Forelimb muscle (tissue), 1 donor: Measurements from ENCODE around the gene COX6A2. TPM values are rescaled to one million over a fixed set of nuclear protein-coding genes. Genes with fewer than 3 reads are reported as not detected.
"Not testable (repeated sequence)": the region's sequence is repeated elsewhere in the genome, so short reads cannot be mapped to it uniquely, and the experiment has no call there.

Experiments used
- DNase-seq: peaks from one replicate; pipeline ENCODE4 v3.0.0-alpha.2; 2013; ENCODE audit warnings: low read depth
- polyA plus RNA-seq: library from polyadenylated mRNA; unstranded; fragments of 120-200 nt; gene quantifications from one replicate; pipeline ENCODE4 v1.2.1, GENCODE V29; 2013; ENCODE audit not compliant: insufficient read length

Gene COX6A2
- polyA plus RNA-seq, 1 donor, result 334 TPM

DNA sequence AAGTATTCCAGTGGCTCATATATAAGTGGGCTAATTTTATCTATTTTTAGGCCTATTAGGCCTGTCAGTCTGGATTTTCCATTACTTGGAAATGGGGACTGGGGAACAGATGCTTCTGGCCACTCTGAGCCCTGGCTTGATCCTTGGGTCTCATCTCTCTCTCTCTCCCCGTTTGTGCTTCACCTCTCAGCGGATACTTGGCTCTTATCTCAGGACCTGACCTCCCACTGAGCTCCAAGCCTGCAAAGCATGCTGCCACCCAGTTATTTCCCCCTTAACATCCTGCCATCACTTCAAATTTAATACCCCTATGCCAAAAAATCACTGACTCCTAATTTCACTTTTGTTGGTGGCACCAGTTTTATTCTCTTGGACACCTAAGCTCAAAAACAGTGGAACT, 10.3 kb upstream of the COX6A2 start:
- DNase-seq, result no peak

DNA sequence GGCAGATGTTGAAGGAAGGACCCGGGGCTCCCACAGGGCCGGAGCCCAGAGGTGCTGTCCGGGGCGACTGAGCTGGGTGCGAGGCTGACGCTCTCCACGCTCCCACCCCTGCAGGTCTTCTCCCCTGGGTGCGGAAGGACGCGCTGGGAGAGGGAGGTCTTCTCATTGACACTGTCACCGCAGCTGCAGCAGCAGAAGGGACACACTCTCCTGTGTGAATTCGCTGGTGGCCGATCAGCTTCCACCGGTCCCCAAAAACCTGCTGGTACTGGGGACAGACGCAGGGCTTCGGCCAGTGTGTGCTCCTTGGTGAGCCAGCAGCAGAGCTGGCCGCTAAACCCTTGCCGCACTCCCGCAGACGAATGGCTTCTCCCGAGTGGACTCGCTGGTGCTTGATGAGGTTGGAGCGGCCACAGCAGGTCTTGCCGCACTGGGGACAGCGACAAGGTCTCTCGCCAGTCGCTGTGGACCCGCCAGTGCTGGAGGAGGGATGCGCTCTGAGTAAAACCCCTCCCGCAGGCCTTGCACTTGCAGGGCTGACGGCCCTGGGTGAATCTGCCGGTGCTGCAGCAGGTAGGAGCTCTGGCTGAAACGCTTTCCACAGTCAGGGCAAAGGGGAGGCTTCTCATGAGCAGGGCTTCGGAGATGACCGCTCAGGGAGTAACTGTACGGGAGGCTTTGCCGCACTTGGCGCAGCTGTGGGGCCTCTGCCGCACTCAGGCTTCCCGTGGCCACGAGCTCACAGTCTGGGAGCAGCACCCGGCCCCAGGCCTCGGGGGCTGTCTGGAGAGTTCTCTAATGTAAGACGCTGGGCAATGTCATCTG, 8.3 kb upstream of the COX6A2 start:
- no peak for DNase-seq

DNA sequence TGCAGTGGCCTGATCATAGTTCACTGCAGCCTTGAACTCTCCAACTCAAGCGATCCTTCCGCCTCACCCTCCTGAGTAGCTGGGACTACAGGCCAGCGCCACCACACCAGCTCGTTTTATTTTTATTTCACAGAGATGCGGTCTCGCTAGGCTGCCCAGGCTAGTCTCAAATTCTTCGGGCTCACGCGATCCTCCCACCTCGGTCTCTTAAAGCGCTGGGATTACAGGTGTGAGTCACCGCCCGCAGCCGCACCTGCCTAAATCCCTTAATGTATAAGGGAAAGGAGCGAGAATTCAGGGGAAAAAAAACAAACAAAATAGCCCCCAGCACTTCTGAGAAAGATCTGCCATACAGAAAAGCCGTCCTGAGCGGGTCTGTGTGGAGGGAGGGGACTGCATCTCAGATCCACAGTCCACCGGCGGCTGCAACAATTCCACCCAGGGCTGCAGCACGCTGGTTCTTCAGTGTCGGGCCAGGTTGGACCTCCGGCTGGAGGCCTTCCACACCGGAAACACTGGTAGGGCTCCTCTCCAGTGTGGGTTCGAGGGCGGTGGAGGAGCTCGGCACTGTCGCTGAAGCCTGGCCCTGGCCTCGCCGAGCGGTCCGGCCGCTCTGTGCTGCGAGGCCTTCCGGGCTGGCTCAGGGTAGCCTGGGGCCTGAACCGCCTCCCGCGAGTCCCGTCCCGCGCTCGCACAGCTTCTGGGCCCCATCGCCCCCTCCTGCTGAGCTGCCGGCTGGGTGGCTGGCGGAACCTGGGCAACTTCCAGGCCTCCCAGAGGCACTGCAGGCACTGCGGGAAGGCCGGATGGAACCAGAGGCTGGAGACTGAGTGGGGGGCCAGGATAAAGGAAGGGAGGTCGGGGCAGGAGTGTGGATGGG, 7.4 kb upstream of the COX6A2 start:
- no peak for DNase-seq

DNA sequence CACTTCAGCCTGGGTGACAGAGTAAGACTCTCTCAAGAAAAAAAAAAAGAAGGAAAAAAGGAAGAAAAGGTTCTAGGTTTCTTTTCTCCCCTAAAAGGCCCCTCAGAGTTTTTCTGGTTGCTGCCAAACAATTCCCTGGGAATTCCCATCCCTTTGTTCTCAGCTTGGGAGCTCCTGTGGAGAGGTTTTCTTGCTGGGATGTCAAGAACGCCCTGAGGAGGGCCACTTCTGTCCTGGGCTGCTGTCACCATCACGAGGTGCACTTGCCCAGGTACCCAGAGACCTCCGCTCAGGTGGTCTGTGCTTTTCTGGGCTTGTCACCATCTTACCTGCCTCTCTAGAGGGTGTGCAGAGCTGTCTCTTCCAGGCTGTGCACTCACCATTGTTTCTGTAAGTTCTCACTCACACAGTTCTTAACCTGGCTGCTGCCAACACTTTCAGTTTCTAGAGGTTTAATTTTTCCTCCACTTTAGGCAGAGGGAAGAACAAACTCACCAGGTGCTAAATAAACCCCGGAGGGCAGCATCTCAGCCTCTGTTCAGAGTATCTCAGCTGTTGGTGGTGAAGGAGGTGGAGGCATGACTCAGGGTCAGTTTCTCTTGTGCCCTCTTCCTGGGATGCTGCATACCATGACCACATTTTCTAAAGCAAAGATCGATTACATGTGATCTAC, 2.4 kb upstream of the COX6A2 start:
- no peak for DNase-seq

DNA sequence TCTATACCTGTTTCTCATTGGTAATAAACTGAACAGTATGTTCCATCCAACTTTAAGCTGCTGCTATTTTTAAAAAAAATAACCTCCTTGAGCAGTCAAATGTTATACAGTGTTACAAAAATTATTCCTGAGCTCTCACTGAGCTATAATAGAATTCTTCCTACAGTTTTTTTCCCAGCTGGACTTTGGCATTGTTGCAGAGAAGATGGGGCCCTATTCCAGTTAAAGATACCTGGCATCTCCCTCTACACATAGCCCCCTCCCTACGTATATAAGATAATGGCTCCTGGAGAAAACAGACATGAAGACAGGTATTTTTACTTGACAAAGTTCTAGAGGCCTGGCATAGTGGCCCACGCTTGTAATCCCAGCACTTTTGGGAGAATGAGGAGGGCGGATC, 1.6 kb upstream of the COX6A2 start:
- DNase-seq, result no peak

DNA sequence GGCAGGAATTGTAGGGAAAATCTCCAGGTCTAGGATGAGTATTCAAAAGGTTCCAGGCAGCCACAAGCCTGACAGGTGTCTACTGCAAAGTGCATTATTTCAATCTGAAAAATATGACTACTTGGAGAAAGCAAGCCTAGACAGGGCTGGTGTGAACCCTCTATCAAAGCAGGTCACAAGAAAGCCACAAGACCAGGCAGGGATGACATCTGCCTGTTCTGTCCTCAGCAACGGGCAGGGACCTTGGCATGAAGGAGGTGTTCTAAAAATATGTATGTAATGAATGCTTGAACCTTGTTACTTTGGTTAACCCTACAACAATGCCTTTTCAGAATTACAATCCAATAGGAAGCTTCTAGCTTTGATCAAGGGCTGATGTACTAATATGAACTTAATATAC, 1.2 kb upstream of the COX6A2 start:
- DNase-seq, result no peak

DNA sequence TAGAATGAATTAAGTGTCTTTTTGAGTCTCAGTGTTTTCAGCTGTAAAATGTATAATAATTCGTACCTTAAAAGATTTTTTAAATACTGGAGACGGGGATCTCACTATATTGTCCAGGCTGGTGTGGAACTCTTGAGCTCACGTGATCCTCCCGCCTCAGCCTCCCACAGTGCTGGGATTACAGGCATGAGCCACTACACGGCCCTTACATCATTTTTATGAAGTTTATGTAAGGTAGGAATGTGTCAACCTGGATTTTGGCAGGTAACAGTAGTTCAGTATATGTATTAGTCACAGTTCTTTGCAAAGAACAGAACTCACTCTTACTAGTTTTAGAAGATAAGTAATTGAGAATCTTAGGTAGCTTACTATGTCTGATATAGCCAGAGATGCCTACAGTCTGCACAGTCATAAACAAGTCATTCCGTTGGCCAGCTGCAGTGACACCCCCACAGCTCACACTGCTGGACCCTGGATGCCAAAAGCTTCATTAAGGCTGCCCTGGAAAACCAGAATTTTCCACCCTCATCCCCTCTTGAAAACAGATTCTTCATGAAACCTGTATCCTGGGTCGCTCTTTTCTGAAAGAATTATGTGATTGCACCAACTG, 583 bp upstream of the COX6A2 start:
- DNase-seq, result no peak

DNA sequence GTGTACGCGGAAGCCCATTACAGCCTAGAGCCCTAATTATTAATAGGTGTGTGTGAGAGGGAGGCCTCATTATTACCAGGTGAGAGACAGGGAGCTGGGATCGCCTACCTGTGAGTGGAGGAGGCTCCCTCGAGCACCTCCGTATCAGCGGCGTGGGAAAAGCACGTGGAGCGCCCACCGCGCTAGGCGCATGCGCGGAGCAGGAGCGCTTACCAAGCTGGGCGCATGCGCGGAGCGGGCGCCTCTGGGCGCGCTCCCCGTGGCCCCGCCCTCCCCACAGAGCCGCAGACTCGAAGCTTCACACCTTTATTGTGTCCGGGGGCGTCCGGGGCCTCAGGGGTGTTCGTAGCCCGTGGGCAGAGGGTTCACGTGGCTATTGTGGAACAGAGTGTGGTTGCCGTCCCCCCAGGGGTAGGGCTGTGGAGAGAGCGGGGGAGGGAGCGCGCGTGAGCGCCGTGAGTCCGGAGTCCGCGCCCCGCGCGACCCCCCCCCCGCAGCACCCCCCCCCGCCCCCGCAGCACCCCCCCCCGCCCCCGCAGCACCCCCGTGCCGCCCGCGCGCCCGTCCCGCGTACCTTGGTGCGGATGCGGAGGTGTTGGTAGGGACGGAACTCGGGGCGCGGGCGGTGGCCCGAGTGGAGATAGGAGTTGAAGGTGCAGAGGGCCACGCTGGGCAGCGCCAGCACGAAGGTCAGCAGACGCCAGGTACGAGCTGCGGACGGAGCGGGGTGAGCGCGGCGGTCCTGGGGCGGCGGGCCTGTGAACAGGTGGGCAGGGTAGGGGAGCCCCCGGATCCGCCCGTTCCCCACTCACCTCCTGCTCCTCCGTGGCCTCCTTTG, 500 bp downstream of the COX6A2 start:
- DNase-seq, result peak; percentile 16

DNA sequence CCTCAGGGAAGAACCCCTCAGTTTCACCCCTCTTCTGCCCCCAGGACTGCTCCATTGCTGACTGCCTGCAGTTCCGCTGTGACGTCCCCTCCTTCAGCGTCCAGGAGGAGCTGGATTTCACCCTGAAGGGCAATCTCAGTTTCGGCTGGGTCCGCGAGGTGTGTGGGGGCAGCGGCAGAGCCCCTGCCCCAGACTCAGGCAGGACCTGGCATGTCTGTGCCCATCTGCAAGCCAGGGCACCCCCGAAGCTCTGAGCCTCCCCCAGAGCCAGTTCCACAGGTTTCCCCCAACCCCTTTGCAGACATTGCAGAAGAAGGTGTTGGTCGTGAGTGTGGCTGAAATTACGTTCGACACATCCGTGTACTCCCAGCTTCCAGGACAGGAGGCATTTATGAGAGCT, 4.4 kb downstream of the COX6A2 start:
- DNase-seq, result no peak

DNA sequence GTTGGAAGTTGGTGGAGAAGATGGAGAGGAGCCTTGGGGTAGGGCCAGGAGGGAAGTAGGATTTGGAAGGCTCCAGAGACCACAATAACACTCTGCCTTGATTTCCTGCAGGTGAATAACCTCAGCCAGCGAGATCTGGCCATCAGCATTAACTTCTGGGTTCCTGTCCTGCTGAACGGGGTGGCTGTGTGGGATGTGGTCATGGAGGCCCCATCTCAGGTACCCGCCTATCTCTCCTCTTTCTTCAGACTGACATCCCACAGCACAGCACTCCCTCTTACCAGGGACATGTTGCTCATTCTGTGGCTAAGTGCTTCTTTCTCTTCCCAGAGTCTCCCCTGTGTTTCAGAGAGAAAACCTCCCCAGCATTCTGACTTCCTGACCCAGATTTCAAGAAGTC, 4.9 kb downstream of the COX6A2 start:
- no peak for DNase-seq

DNA sequence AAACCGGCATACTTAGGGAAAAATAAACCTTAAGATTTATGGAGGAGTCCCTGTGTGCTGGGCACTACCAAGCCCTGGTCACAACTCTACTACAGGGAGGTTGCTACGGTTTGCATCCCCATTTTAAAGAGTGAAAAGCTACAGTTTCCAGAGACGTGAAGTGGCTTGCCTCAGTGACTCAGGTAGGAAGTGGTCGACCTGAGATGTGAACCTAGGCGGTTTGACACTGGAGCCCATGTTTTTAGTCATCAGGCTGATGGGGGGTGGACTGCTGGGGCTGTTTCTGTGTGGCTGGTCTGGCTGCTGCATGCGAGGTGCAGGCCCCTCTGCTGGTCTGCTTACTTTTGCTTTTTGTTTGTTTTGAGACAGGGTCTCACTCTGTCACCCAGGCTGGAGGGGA, 6.6 kb downstream of the COX6A2 start:
- no peak for DNase-seq

DNA sequence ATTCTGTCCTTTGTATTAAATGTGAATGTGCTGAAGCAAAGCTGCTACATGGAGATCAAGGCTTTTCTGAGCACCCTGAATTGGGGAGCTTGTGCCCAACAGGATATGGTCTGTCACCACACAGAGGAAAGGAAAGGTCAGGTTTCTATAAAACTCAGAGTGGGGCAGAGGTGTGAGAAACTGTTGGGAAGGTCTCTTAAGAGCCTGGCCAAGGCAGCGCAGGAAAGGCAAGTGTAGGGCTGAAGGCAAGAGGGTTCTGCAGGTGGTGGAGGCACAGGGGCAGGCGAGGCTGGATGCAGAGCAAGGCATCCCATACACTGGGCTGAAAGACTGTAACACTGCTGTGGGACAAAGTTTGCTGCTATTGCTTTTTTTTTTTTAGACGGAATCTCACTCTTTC, 8.1 kb downstream of the COX6A2 start:
- DNase-seq, result no peak

DNA sequence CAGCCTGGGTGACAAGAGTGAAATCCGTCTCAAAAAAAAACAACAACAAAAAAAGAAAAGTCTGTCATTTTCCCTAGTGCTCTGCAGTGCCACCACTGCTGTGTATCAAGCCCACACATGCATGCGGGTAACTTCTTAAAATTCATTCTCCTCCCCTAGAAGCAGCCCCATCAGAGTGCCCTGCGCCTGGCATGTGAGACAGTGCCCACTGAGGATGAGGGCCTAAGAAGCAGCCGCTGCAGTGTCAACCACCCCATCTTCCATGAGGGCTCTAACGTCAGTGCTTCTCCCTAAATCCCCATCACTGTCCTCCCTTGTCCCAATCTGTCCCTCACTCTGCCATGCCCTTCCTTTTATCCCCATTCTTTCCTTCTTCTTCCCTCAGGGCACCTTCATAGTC, 10.2 kb downstream of the COX6A2 start:
- no peak for DNase-seq

DNA sequence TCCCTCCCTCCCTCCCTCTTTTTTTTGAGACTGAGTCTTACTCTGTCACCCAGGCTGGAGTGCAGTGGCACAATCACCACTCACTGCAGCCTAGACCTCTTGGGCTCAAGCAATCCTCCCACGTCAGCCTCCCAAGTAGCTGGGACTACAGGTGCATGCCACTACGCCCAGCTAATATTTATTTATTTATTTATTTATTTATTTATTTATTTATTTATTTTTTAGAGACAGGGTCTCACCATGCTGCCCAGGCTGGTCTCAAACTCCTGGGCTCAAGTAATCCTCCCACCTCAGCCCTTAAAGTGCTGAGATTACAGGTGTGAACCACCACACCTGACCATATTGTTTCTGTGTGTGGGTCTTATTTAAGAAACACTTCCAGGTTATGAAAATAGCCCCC, 11.1 kb downstream of the COX6A2 start:
- DNase-seq, result not testable (repeated sequence)

DNA sequence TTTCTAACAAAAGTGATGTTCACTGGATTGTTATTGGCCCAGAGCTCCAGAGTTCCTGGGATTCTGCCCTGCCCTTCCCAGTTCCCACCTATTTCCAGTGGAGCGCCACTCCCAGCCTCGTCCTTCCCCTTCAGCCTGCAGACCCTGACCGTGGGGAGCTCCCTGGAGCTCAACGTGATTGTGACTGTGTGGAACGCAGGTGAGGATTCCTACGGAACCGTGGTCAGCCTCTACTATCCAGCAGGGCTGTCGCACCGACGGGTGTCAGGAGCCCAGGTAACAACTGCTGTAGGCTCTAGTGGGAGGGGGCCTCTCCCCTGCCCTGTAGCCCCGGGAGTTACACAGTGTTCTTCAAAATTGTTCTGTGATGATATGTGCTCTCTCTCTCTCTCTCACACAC, 11.8 kb downstream of the COX6A2 start:
- no peak for DNase-seq

DNA sequence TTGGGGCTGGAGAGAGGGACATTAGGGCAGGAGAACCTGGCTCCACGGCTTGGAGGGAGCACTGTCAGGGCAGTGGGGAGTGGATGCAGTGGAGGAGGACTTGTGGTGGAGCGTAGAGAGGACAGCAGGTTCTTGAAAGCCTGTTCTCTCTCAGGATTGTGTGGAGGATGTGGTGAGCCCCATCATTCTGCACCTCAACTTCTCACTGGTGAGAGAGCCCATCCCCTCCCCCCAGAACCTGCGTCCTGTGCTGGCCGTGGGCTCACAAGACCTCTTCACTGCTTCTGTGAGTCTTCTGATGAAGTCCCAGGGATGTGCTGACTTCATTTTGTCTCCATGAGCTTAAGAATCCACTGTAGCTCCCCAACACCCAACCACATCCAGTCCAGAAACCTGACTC, 13.5 kb downstream of the COX6A2 start:
- no peak for DNase-seq

DNA sequence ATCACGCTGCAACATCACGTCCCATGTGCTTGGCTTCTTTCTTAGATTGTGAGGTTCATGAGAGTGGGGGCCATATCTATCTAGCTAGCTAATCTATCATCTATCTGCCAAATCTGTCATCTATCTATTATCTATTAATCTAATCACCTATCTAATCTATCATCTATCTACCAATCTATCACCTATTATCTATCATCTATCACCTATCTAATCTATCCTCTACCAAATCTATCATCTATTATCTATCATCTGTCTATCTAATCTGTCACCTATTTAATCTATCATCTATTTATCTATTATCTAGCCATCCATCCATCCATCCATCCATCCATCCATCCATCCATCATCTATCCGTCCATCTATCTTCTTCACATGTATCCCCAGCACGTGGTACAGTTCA, 14.2 kb downstream of the COX6A2 start:
- DNase-seq, result no peak

DNA sequence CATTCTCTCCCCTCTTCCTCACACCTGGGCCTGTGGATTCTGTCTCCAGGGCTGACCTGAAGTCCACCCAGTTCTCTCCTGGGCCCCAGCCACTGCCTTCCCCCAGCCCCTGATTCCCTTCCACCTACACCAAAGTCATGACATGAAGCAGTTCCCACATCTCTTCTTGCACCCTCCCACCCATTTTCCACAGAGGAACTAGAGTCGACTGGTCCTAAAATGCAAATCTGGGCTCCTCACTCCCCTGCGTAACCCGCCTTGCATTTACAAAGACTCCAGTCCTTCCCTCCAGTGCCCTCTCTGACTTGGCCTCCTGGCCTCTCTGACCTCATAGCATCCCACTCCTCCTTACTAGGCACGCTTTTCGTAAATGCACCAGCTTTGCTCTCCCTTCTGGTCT, 14.8 kb downstream of the COX6A2 start:
- DNase-seq, result no peak

DNA sequence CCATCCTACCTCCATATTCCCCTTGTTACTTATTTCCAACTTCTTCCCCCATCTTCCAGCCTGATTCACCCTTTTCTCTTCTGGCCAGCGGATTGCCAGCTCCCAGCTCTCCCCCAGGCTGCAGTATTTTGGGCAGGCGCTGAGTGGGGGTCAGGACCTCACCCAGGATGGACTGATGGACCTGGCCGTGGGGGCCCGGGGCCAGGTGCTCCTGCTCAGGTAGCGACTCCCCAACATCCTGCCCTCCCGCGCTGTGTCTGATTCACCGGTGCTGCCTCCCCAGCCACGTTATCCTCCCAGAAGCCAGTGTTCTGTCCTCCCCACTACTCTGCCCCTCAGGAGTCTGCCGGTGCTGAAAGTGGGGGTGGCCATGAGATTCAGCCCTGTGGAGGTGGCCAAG, 15.4 kb downstream of the COX6A2 start:
- no peak for DNase-seq

DNA sequence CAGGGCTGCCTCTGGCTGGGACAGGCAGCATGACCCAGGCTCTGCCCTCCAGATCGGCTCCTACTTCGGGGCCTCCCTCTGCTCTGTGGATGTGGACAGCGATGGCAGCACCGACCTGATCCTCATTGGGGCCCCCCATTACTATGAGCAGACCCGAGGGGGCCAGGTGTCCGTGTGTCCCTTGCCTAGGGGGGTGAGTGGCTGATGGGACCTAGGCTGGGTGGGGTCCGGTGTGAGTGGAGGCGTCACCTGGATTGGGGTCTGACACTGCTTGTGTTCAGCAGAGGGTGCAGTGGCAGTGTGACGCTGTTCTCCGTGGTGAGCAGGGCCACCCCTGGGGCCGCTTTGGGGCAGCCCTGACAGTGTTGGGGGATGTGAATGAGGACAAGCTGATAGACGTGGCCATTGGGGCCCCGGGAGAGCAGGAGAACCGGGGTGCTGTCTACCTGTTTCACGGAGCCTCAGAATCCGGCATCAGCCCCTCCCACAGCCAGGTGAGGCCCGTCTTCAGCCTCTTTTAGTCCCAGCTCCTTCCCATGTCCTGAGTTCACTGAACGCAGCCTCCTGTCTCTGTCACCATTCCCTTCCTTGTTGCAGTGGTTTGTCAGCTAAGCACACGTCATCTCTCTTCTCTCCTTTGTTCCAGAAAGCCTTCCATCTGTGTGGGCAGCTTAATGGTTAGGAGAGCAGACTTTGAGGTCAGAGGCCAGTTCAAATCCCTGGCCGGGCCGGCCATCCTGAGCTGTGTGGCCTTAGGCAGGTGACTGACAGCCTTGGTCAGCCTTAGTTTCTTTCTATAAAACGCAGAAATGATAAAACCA, 16.9 kb downstream of the COX6A2 start:
- no peak for DNase-seq
